Measurements from ENCODE around the gene HTRA3.

HTRA3 gene

DNA sequence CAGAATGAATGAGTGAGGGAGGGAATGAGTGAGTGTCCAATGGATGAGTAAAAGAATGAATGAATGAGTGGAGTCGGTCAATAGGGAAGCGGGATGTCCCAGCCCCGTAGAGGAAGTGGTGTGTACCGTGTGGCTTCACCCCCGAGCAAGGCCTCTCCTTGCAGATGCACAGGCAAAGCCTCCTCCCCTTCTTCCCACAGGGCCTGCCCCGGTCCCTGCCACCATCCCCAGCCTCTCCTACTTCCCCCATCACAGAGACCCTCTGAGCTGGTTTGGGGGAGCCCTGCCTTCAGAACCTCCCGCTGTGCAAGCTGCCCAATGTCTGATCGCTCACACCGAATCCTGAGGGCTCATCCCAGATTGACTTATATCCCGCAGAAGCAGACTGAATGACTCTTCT, 13.6 kb downstream of the HTRA3 start:
- DNase-seq: no peak

GRCh38 chr4:8283631-8284121, 14.1 kb downstream of the HTRA3 start:
- DNase-seq: no peak

GRCh38 chr4:8284391-8284790, 14.8 kb downstream of the HTRA3 start:
- no peak for DNase-seq

DNA sequence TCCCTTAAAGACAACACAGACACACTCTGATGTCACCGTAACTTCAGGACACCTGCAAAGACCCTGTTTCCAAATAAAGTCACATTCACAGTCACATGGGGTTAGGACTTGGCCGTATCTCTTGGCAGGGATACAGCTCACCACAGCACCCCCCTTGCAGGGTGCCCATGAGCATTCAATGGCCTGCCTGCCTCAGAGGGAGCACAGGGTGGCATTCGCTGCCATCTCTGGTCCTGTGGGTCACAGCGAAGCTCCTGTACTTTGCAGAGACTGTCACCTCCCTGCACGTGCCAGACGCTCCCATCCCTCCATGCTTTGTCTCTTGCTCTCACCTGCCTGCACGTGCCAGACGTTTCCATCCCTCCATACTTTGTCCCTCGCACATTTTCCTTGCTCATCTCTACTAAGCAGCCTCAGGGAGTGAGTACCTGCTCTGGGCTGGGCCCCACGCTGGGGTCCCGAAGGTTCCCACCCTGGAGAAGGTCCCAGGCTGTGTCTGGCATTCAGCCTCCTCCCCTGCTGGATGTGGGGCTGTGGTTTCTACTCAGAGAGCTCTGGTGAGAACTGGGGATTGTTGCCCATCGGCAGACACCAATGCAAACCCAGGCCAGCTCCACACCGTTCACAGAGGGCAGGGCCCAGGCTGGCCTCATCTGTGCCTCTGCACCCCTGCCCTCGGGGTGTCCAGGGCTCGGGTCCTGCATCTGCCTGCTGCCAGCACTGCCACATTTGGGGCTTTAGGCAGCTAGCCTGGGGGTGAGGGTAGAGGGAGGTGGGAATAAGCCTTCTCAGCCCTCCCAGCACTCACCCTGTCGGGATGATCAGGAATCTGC, 15.8 kb downstream of the HTRA3 start:
- no peak for DNase-seq

GRCh38 chr4:8285976-8286718, 16.6 kb downstream of the HTRA3 start:
- no peak for DNase-seq

- DNase-seq: no peak
These were observed 17.3 kb downstream of the HTRA3 start for GRCh38 chr4:8286719-8287342.

GRCh38 chr4:8287343-8288280, 18.1 kb downstream of the HTRA3 start:
- DNase-seq: no peak

GRCh38 chr4:8289151-8289750, 19.7 kb downstream of the HTRA3 start:
- DNase-seq: no peak

DNA sequence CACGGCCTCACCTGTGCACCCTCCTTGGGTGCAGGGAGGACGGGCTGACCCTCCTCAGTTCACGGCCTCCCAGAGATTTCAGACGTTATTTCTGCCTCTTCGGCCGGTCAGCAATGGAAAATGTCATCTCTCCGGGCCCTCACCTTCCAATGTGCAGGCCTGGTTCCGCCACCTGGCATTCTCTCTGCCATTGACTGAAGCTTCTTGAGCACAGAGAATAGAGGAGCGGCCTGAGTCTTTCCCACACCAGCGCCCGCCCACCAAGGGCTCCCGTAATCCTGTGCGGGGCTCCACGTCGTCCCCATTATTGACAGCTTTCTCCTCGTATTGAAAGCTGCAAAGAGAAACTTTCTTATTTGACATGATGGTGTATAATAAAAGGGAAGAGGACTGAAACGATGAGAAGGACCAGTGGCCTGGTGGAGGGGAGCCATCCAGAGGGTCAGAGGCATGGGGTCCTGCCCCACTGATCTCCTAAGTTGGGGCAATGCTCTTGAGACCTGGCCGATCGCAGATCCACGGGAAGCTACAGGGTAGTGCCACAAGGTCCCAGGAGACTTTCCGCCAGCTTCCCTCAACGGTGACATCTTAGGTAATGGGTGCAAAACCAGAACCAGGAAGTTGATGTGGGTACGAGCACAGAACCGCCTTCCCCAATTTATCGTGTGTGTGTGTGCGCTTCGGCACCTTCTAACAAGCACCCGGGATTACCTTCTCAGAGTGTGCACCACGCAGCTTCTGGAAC, 20.6 kb downstream of the HTRA3 start:
- no peak for DNase-seq

DNA sequence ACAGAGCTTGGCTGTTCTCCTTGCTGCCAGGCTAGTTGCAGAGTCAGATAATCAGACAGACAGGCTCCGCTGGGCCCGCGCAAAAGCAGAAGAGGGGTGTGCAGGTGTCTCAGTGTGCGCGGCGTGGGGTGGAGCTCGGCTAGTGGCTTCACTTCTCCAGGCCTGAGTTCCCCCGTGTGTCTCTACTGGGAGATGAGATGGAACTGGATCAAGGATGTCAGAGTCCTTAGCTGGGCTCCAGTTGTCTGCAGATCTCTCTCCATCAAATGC, 21.1 kb downstream of the HTRA3 start:
- DNase-seq: no peak

- DNase-seq: no peak
These were observed 21.6 kb downstream of the HTRA3 start for GRCh38 chr4:8291036-8291682.

- DNase-seq: no peak
These were observed 22.3 kb downstream of the HTRA3 start for GRCh38 chr4:8291701-8292477.

DNA sequence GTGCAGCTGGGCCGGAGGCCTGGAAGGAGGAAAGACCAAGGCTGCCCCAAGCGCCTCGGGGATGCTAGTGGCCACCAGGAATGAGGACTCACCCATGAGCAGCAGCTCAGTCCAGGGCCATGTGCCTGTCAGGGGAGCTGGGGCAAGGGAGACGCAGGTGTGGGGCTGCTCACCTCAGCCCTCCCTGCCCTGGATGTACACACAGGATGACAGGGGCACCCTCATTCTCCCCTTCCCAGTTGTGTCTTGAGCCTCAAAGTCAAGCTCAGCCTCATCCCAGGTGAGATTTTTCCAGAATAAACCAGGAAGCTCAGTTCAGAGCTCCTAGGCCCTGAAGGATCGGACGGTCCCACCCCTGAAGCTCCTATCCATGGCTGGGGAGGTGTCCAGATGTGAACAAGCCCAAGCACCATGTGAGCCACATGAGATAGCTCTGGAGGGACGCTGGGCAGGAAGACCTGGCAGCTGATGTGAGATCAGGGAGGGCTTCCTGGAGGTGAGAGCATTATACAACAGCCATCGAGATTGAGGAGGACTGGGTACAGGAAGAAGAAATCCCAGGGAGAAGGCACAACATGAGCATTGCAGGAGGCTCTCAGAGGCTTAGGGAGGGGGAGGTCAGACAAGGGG, 23.0 kb downstream of the HTRA3 start:
- no peak for DNase-seq

DNA sequence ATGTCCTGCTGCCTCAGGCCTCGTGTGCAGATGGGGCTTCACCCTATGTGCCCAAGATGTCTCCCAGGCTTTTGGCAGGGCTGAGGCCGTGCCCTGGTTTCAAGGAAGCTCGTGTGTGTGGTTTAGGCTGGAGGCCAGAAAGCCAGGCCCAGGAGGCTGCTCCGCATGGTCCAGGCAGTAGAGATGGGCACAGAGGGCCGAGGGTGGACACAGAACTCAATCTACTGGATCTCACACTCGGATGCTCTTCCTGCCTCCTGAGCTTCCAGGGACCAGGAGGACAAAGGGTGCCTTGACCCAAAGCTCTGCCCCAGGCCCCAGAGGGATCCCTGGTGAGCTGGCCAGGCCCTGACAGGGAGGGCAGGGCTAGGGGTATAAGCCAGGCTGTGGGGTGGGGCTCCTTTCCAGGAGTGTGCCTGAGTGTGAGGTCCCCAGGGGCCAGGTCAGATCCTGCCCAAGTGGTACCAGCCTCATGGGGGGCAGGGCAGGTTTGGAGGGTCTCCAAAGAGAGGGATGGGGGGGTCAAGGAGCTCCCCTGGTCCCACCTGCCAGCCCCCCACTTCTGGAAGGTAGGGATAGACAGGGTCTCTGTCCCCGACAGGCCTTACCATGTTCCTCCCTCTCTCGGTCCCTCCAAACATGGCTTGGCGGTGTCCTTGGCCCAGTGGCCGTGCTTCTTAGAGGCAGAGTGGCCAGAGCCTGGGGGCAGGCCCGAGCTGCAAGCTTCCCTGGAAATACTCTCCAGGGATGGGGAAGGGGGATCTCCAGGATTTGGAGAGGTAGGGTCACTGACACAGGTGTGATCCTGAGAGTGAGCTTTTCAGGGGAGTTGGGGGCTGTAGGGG, 23.8 kb downstream of the HTRA3 start:
- DNase-seq: no peak

DNA sequence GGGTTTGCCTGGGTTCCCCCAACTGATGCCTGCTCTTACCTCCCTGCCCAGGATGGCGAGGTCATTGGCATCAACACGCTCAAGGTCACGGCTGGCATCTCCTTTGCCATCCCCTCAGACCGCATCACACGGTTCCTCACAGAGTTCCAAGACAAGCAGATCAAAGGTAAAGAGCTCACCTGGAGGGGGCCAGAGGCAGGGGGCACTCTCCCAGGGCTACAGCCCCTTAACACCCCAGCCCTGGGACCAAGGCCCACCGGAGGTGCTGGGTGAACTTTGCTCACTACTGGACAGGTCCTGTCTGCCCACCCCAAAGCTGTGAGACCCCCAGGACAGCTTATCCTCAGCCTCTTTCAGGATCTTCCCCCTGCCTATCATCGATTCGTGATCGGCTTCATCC, 24.5 kb downstream of the HTRA3 start:
- no peak for DNase-seq

DNA sequence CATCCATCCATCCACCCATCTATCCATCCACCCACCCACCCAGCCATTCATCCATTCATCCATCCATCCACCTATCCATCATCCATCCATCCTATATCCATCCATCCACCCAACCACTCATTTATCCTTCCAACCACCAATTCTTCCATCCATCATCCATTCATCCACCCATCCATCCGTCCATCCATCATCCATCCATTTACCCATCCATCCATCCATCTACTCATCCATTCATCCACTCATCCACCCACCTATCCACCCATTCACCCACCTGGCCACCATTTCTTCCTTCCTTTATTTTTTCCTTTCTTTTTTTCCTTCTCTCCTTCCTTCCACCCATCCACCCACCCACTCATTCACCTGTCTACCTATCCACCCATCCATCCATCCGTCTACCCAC, 25.2 kb downstream of the HTRA3 start:
- DNase-seq: no peak

- no peak for DNase-seq
These were observed 25.9 kb downstream of the HTRA3 start for GRCh38 chr4:8295471-8295870.

GRCh38 chr4:8296491-8296890, 26.9 kb downstream of the HTRA3 start:
- DNase-seq: no peak

GRCh38 chr4:8297141-8297601, 27.6 kb downstream of the HTRA3 start:
- DNase-seq: no peak
